Neural progenitor cell (in vitro differentiated cells): ENCODE results near the gene PEX3. TPM values are rescaled to one million over a fixed set of nuclear protein-coding genes. Genes with fewer than 3 reads are reported as not detected.

Experiments
- DNase-seq: peaks from one replicate; pipeline ENCODE4 v3.0.0-alpha.2; 2016; ENCODE audit warnings: low spot score
- H2AFZ ChIP-seq: fragments of 200-600 bp; sonication (generic); replicated peaks from 2 replicates; pipeline ENCODE4 v1.6.1; 2016; ENCODE audit warnings: antibody characterized with exemption
- H3F3A ChIP-seq: fragments of 200-600 bp; sonication (generic); 2 replicates; pipeline ENCODE4 v1.6.1; 2016; ENCODE audit warnings: antibody characterized with exemption, low read depth
- H3K27ac ChIP-seq: fragments of 200-600 bp; sonication (generic); 2 replicates; pipeline ENCODE4 v1.5.1; 2016; ENCODE audit warnings: mild to moderate bottlenecking
- H3K27me3 ChIP-seq: fragments of 200-600 bp; sonication (generic); 2 replicates; pipeline ENCODE4 v1.6.1; 2016; ENCODE audit warnings: mild to moderate bottlenecking, moderate library complexity
- H3K36me3 ChIP-seq: fragments of 200-600 bp; sonication (generic); 2 replicates; pipeline ENCODE4 v1.5.1; 2016
- H3K4me1 ChIP-seq: fragments of 200-600 bp; sonication (generic); 2 replicates; pipeline ENCODE4 v1.6.1; 2016; ENCODE audit warnings: mixed run types
- H3K4me2 ChIP-seq: fragments of 200-600 bp; sonication (generic); 2 replicates; pipeline ENCODE4 v1.6.1; 2016
- H3K4me3 ChIP-seq: fragments of 200-600 bp; sonication (generic); 2 replicates; pipeline ENCODE4 v1.5.1; 2016
- H3K79me2 ChIP-seq: fragments of 200-600 bp; sonication (generic); 2 replicates; pipeline ENCODE4 v1.6.1; 2016; ENCODE audit warnings: low read depth
- H3K9ac ChIP-seq: fragments of 200-600 bp; sonication (generic); 2 replicates; pipeline ENCODE4 v1.6.1; 2016
- H3K9me3 ChIP-seq: fragments of 200-600 bp; sonication (generic); 2 replicates; pipeline ENCODE4 v1.5.1; 2016; ENCODE audit warnings: low read depth
- H4K20me1 ChIP-seq: fragments of 200-600 bp; sonication (generic); 2 replicates; pipeline ENCODE4 v1.6.1; 2016; ENCODE audit warnings: low read depth
- H3K27ac Mint-ChIP-seq: 3 replicates; pipeline ENCODE4 v1.8.0; 2021; ENCODE audit warnings: mixed read lengths
- H3K27me3 Mint-ChIP-seq: 2 replicates; pipeline ENCODE4 v1.8.0; 2022; ENCODE audit warnings: low read depth, mild to moderate bottlenecking, inconsistent platforms, moderate library complexity, mixed read lengths; ENCODE audit not compliant: insufficient read depth
- H3K36me3 Mint-ChIP-seq: 3 replicates; pipeline ENCODE4 v1.8.0; 2021; ENCODE audit warnings: mixed read lengths
- H3K4me1 Mint-ChIP-seq: 3 replicates; pipeline ENCODE4 v1.8.0; 2021; ENCODE audit warnings: mixed read lengths
- H3K4me3 Mint-ChIP-seq: 3 replicates; pipeline ENCODE4 v1.8.0; 2021; ENCODE audit warnings: mild to moderate bottlenecking, moderate library complexity, mixed read lengths
- H3K9me3 Mint-ChIP-seq: 3 replicates; pipeline ENCODE4 v1.8.0; 2020; ENCODE audit warnings: mixed read lengths
- CTCF ChIP-seq: fragments of 200-600 bp; sonication (generic); IDR thresholded peaks from 2 replicates; pipeline ENCODE4 v1.5.1; 2017; ENCODE audit warnings: antibody characterized with exemption, mild to moderate bottlenecking
- EZH2 ChIP-seq: fragments of 200-600 bp; sonication (generic); IDR thresholded peaks from 2 replicates; pipeline ENCODE4 v1.6.1; 2017; ENCODE audit warnings: antibody characterized with exemption, mild to moderate bottlenecking, moderate library complexity
- EZH2phosphoT487 ChIP-seq: fragments of 200-600 bp; sonication (generic); IDR thresholded peaks from 2 replicates; pipeline ENCODE4 v1.6.1; 2017; ENCODE audit warnings: antibody characterized with exemption
- small RNA-seq: library from RNA; depleted of rRNA; stranded (forward); fragments of <200 nt; gene quantifications from one replicate; pipeline ENCODE3, GENCODE V24; 2015
- total RNA-seq: library from RNA; depleted of rRNA; stranded (reverse); fragments of >200 nt; gene quantifications from 2 replicates; pipeline ENCODE4 v1.2.3, GENCODE V29; 2015; ENCODE audit warnings: low replicate concordance

PEX3 gene
- total RNA-seq, 1 donor from 2014 or later = 25.5 TPM

GRCh38 chr6:143539106-143539505, 88.5 kb downstream of the PEX3 start:
- Mint-ChIP-seq H3K9me3 (no peaks in the 10 kb centered on the region), H3K4me1 (peaks cover 29% of the 10 kb centered on the region), H3K27me3 (peaks cover 14% of the 10 kb centered on the region), H3K36me3 (no peaks in the 10 kb centered on the region), H3K27ac (no peak overlapping the region), H3K4me3 (no peak overlapping the region)
- H3K4me3 ChIP-seq = no peak overlapping the region
- H3K9ac ChIP-seq = no peak overlapping the region
- peaks cover 16% of the 10 kb centered on the region for H3F3A ChIP-seq
- H2AFZ ChIP-seq = no peak overlapping the region
- no peak overlapping the region for H3K27ac ChIP-seq
- TF ChIP-seq EZH2 (no peak), EZH2phosphoT487 (no peak), CTCF (no peak)
- no peaks in the 10 kb centered on the region for H4K20me1 ChIP-seq
- H3K79me2 ChIP-seq = no peaks in the 10 kb centered on the region
- H3K9me3 ChIP-seq = no peaks in the 10 kb centered on the region
- H3K36me3 ChIP-seq = no peaks in the 10 kb centered on the region
- no peaks in the 10 kb centered on the region for H3K4me1 ChIP-seq
- DNase-seq = no peak
- H3K4me2 ChIP-seq = no peak overlapping the region
- H3K27me3 ChIP-seq = peaks cover 54% of the 10 kb centered on the region

GRCh38 chr6:143539734-143540133, 89.1 kb downstream of the PEX3 start:
- H3K9me3 ChIP-seq = no peaks in the 10 kb centered on the region
- Mint-ChIP-seq H3K27me3 (peaks cover 13% of the 10 kb centered on the region), H3K27ac (no peak overlapping the region), H3K4me1 (peaks cover 29% of the 10 kb centered on the region), H3K4me3 (no peak overlapping the region), H3K9me3 (no peaks in the 10 kb centered on the region), H3K36me3 (no peaks in the 10 kb centered on the region)
- no peak overlapping the region for H3K9ac ChIP-seq
- DNase-seq = peak; percentile 10
- H3K27me3 ChIP-seq = peaks cover 50% of the 10 kb centered on the region
- H3K4me2 ChIP-seq = no peak overlapping the region
- H3F3A ChIP-seq = peaks cover 16% of the 10 kb centered on the region
- no peaks in the 10 kb centered on the region for H3K79me2 ChIP-seq
- H3K4me1 ChIP-seq = no peaks in the 10 kb centered on the region
- no peak overlapping the region for H3K4me3 ChIP-seq
- no peaks in the 10 kb centered on the region for H3K36me3 ChIP-seq
- peak; percentile 39 for TF ChIP-seq CTCF
- no peak for TF ChIP-seq EZH2
- no peak for TF ChIP-seq EZH2phosphoT487
- no peaks in the 10 kb centered on the region for H4K20me1 ChIP-seq
- no peak overlapping the region for H2AFZ ChIP-seq
- no peak overlapping the region for H3K27ac ChIP-seq

GRCh38 chr6:143540192-143540591, 89.6 kb downstream of the PEX3 start:
- Mint-ChIP-seq H3K36me3 (no peaks in the 10 kb centered on the region), H3K27me3 (peaks cover 10% of the 10 kb centered on the region), H3K9me3 (no peaks in the 10 kb centered on the region), H3K4me3 (no peak overlapping the region), H3K4me1 (peaks cover 25% of the 10 kb centered on the region), H3K27ac (no peak overlapping the region)
- H3K4me3 ChIP-seq = no peak overlapping the region
- H3K79me2 ChIP-seq = no peaks in the 10 kb centered on the region
- H3K9me3 ChIP-seq = no peaks in the 10 kb centered on the region
- no peak overlapping the region for H3K27ac ChIP-seq
- H3F3A ChIP-seq = peaks cover 16% of the 10 kb centered on the region
- no peak overlapping the region for H2AFZ ChIP-seq
- peaks cover 46% of the 10 kb centered on the region for H3K27me3 ChIP-seq
- no peak overlapping the region for H3K4me2 ChIP-seq
- no peaks in the 10 kb centered on the region for H4K20me1 ChIP-seq
- H3K36me3 ChIP-seq = no peaks in the 10 kb centered on the region
- TF ChIP-seq EZH2phosphoT487 = no peak
- TF ChIP-seq CTCF = no peak
- no peak for TF ChIP-seq EZH2
- no peak for DNase-seq
- H3K4me1 ChIP-seq = no peaks in the 10 kb centered on the region
- H3K9ac ChIP-seq = no peak overlapping the region

Small RNA genes lying within 50 kb of the gene (small RNA-seq; reads per million reads assigned to genes)
- gene RNA5SP221 = not detected

Other genes with a start within 250 kb of the PEX3 start
- 12.2 and 17.8 TPM in 2 replicates for gene ADAT2, start 110 bp upstream of the PEX3 start, total RNA-seq
- gene FUCA2, start 60.9 kb downstream of the PEX3 start, total RNA-seq = 28.5 and 37.4 TPM in 2 replicates
- gene PHACTR2, start 227.2 kb downstream of the PEX3 start, total RNA-seq = 36.0 and 45.4 TPM in 2 replicates